ENCODE measurements around the gene GRHL3. TPM values are rescaled to one million over a fixed set of nuclear protein-coding genes. Genes with fewer than 3 reads are reported as not detected.

The GRHL3 gene
- total and polyA plus RNA-seq, 2 donors (not counting 3 experiments of a cell fraction or from before 2014, with no cell fraction given), result not detected

DNA sequence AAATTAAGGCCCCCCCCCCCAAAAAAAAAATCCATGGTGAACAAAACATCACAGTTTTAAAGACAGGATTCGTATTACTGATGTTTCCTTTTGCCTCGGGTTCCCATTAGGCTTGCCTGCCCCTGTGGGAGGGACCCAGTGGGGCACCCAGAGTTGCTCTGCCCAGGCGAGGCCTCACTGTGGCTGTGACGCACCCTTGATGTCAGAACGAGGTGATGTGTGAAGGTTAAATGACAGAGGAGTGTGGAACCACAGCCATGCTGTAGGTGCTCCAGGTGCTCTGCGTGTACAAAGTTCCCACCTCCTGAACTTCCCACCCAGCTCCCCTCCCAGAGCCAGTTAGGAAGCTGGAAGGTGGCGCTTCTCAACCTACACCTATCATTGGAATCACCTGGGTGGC is 37.9 kb downstream of the GRHL3 start:
- DNase-seq (ENCODE audit: low read depth, low spot score), result no peak
- Histone ChIP-seq H3K79me2 (ENCODE audit: control insufficient read depth, insufficient read depth, low read length) (no peaks in the 10 kb centered on the region), H3K9me3 (replicated peaks; ENCODE audit: control insufficient read depth, insufficient read depth, low read length) (no peaks in the 10 kb centered on the region), H3K27me3 (ENCODE audit: control insufficient read depth in 2 of 2, insufficient read depth in 2 of 2, low read length in 2 of 2) (no peaks in the 10 kb centered on the region), H3K9ac (replicated peaks; ENCODE audit: extremely low read depth, insufficient read depth, low read length) (no peak overlapping the region), H2AFZ (ENCODE audit: low read depth, low read length) (no peak overlapping the region), H3K4me3 (replicated peaks in 1 of 3; ENCODE audit: insufficient read depth in 1 of 3, low read depth in 1 of 3, low read length in 3 of 3) (no peak overlapping the region), H4K20me1 (replicated peaks; ENCODE audit: control insufficient read depth, extremely low read depth, insufficient read depth, low read length) (no peaks in the 10 kb centered on the region), H3K27ac (ENCODE audit: insufficient read depth, low read depth, low read length) (no peak overlapping the region), H3K4me1 (ENCODE audit: control insufficient read depth, extremely low read depth, insufficient read depth, low read length) (no peaks in the 10 kb centered on the region), H3K36me3 (ENCODE audit: control insufficient read depth in 2 of 2, extremely low read depth in 1 of 2, insufficient read depth in 2 of 2, low read length in 2 of 2) (no peaks in the 10 kb centered on the region), H3K9me1 (replicated peaks; ENCODE audit: control insufficient read depth, extremely low read depth, insufficient read depth, low read length) (no peaks in the 10 kb centered on the region), H3K4me2 (ENCODE audit: insufficient read depth, low read length) (no peak overlapping the region)
- dilution Hi-C loops (cut with MboI; ENCODE audit: extremely low pct_ligation_motif_present, low sequenced_read_pairs), result no loop called here
- CTCF ChIA-PET, result interaction anchor here (1.2 kb wide), 1 partner anchor 27 kb away, joined by 4 read pairs; no protein-coding TSS in a partner anchor
- POLR2A ChIA-PET, result no interaction called here
- no peak for FAIRE-seq
- no peak for TF ChIP-seq POLR2A (IDR thresholded peaks at IDR 0.05; ENCODE audit: low read depth, low read length)
- intact Hi-C loops (cut with micrococcal nuclease), result no loop called here
- no TSS peak for BruUV-seq (replicated peaks)

DNA sequence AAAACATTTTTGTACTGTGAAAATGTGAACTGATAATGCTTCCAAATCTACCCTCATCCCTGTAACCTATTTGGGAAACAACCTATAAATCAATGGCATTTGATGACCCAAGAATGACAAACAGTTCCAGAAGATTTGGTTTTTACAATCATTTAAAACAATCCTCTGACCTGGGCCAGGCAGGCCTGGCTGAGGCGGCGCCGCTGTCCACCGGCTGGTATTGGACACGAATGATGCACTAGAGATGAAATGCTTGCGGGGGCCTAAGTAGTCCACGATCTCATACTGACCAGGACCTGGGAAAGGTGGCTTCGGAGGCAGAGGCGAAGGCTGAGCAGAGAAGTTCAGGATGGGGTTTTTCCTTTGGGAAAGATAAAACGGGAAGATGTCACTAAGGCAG is 41.5 kb downstream of the GRHL3 start:
- Histone ChIP-seq H3K27ac (ENCODE audit: insufficient read depth, low read depth, low read length) (no peak overlapping the region), H3K4me3 (replicated peaks in 1 of 3; ENCODE audit: insufficient read depth in 1 of 3, low read depth in 1 of 3, low read length in 3 of 3) (no peak overlapping the region), H3K27me3 (ENCODE audit: control insufficient read depth in 2 of 2, insufficient read depth in 2 of 2, low read length in 2 of 2) (no peaks in the 10 kb centered on the region), H3K4me2 (ENCODE audit: insufficient read depth, low read length) (no peak overlapping the region), H2AFZ (ENCODE audit: low read depth, low read length) (no peak overlapping the region), H3K36me3 (ENCODE audit: control insufficient read depth in 2 of 2, extremely low read depth in 1 of 2, insufficient read depth in 2 of 2, low read length in 2 of 2) (no peaks in the 10 kb centered on the region), H4K20me1 (replicated peaks; ENCODE audit: control insufficient read depth, extremely low read depth, insufficient read depth, low read length) (no peaks in the 10 kb centered on the region), H3K9me1 (replicated peaks; ENCODE audit: control insufficient read depth, extremely low read depth, insufficient read depth, low read length) (no peaks in the 10 kb centered on the region), H3K9me3 (replicated peaks; ENCODE audit: control insufficient read depth, insufficient read depth, low read length) (no peaks in the 10 kb centered on the region), H3K4me1 (ENCODE audit: control insufficient read depth, extremely low read depth, insufficient read depth, low read length) (no peaks in the 10 kb centered on the region), H3K9ac (replicated peaks; ENCODE audit: extremely low read depth, insufficient read depth, low read length) (no peak overlapping the region), H3K79me2 (ENCODE audit: control insufficient read depth, insufficient read depth, low read length) (no peaks in the 10 kb centered on the region)
- TF ChIP-seq POLR2A (IDR thresholded peaks at IDR 0.05; ENCODE audit: low read depth, low read length), result no peak
- no peak for TF ChIP-seq MYC (IDR thresholded peaks at IDR 0.05; ENCODE audit: low read depth, low read length)
- TF ChIP-seq GATA2 (IDR thresholded peaks at IDR 0.05; ENCODE audit: insufficient read depth, insufficient read length, low read depth, low read length), result no peak
- TF ChIP-seq JUN (IDR thresholded peaks at IDR 0.05; ENCODE audit: borderline replicate concordance, insufficient read depth, insufficient read length, low read depth), result no peak
- TF ChIP-seq, protein P1, sequence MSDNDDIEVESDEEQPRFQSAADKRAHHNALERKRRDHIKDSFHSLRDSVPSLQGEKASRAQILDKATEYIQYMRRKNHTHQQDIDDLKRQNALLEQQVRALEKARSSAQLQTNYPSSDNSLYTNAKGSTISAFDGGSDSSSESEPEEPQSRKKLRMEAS (IDR thresholded peaks at IDR 0.05; ENCODE audit: insufficient read depth, insufficient read length), result no peak
- TF ChIP-seq EZH2 (IDR thresholded peaks at IDR 0.05; ENCODE audit: borderline replicate concordance, low read depth, low read length, severe bottlenecking), result no peak
- TF ChIP-seq POLR2AphosphoS5 (IDR thresholded peaks at IDR 0.05; ENCODE audit: insufficient read depth, low read depth, low read length), result no peak
- TF ChIP-seq, protein P2, sequence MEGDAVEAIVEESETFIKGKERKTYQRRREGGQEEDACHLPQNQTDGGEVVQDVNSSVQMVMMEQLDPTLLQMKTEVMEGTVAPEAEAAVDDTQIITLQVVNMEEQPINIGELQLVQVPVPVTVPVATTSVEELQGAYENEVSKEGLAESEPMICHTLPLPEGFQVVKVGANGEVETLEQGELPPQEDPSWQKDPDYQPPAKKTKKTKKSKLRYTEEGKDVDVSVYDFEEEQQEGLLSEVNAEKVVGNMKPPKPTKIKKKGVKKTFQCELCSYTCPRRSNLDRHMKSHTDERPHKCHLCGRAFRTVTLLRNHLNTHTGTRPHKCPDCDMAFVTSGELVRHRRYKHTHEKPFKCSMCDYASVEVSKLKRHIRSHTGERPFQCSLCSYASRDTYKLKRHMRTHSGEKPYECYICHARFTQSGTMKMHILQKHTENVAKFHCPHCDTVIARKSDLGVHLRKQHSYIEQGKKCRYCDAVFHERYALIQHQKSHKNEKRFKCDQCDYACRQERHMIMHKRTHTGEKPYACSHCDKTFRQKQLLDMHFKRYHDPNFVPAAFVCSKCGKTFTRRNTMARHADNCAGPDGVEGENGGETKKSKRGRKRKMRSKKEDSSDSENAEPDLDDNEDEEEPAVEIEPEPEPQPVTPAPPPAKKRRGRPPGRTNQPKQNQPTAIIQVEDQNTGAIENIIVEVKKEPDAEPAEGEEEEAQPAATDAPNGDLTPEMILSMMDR (IDR thresholded peaks at IDR 0.05; ENCODE audit: extremely low read depth in 1 of 2, insufficient read depth in 1 of 2, low read depth in 1 of 2, low read length in 2 of 2), result no peak
- TF ChIP-seq FOS (IDR thresholded peaks at IDR 0.05; ENCODE audit: borderline replicate concordance, insufficient read depth, low read length), result no peak
- DNase-seq (ENCODE audit: low read depth, low spot score) (no peak), FAIRE-seq (no peak)
- dilution Hi-C loops (cut with MboI; ENCODE audit: extremely low pct_ligation_motif_present, low sequenced_read_pairs), result no loop called here
- intact Hi-C loops (cut with micrococcal nuclease), result no loop called here
- POLR2A ChIA-PET, result no interaction called here
- no TSS peak for BruUV-seq (replicated peaks)
- CTCF ChIA-PET, result no interaction called here
